Measurements from ENCODE around the gene RBM24.

DNA sequence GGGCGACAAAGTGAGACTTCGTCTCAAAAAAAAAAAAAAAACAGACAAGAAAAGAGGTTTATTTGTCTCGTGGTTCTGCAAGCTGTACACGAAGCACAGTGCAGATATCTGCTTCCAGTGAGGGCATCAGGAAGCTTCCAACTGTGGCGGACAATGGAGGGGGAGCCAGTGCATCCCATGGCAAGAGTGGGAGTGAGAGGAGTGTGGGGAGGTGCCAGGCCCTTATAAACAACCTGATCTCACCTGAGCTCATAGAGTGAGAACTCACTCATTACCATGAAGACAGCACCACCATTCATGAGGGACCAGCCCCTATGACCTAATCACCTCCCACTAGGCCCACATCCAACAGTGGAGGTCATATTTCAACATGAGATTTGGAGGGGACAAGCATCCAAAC is 19.5 kb downstream of the RBM24 start:
- no peak for TF ChIP-seq POLR2AphosphoS5 (IDR thresholded peaks at IDR 0.05)
- no peak for TF ChIP-seq EP300 (IDR thresholded peaks at IDR 0.05)
- TF ChIP-seq CTCF (IDR thresholded peaks at IDR 0.05): no peak
